GM23338 (cell line): ENCODE data around the gene PKD1. TPM values are rescaled to one million over a fixed set of nuclear protein-coding genes. Genes with fewer than 3 reads are reported as not detected.

ENCODE experiments used
- ATAC-seq: fragments of 200-7000 bp; cut with Tn5 transposase; 3 replicates; pipeline ENCODE4 v1.9.1; 2020
- DNase-seq: peaks from one replicate; pipeline ENCODE4 v3.0.0-alpha.2; 2015; ENCODE audit warnings: low spot score
- H2AFZ ChIP-seq: fragments of 200-600 bp; sonication (generic); 2 replicates; pipeline ENCODE4 v1.8.0; 2016; ENCODE audit warnings: antibody characterized with exemption, mild to moderate bottlenecking, moderate library complexity
- H3F3A ChIP-seq: fragments of 200-600 bp; sonication (generic); replicated peaks from 2 replicates; pipeline ENCODE4 v1.8.0; 2017; ENCODE audit warnings: antibody characterized with exemption, mixed run types, low read depth
- H3K27ac ChIP-seq: fragments of 200-600 bp; sonication (generic); 2 replicates; pipeline ENCODE4 v1.6.1; 2016; ENCODE audit warnings: low read depth
- H3K27me3 ChIP-seq: fragments of 200-600 bp; sonication (generic); 2 replicates; pipeline ENCODE4 v1.8.0; 2016; ENCODE audit warnings: mild to moderate bottlenecking, mixed run types, moderate library complexity; ENCODE audit not compliant: insufficient read depth
- H3K36me3 ChIP-seq: fragments of 200-600 bp; sonication (generic); 2 replicates; pipeline ENCODE4 v1.8.0; 2016; ENCODE audit warnings: mild to moderate bottlenecking; ENCODE audit not compliant: insufficient read depth
- H3K4me1 ChIP-seq: fragments of 200-600 bp; sonication (generic); 2 replicates; pipeline ENCODE4 v1.8.0; 2016; ENCODE audit warnings: mild to moderate bottlenecking, moderate library complexity; ENCODE audit not compliant: insufficient read depth
- H3K4me2 ChIP-seq: fragments of 200-600 bp; sonication (generic); 2 replicates; pipeline ENCODE4 v1.7.1; 2017; ENCODE audit warnings: mixed run types
- H3K4me3 ChIP-seq: fragments of 200-600 bp; sonication (generic); 2 replicates; pipeline ENCODE4 v1.6.1; 2016; ENCODE audit warnings: mixed run types
- H3K79me2 ChIP-seq: fragments of 200-600 bp; sonication (generic); replicated peaks from 2 replicates; pipeline ENCODE4 v1.8.0; 2017; ENCODE audit warnings: mild to moderate bottlenecking; ENCODE audit not compliant: insufficient read depth
- H3K9me2 ChIP-seq: fragments of 200-600 bp; sonication (generic); 2 replicates; pipeline ENCODE4 v1.8.0; 2017; ENCODE audit not compliant: insufficient read depth
- H4K20me1 ChIP-seq: fragments of 200-600 bp; sonication (generic); replicated peaks from 2 replicates; pipeline ENCODE4 v1.8.0; 2017; ENCODE audit warnings: mild to moderate bottlenecking; ENCODE audit not compliant: insufficient read depth
- H3K27ac Mint-ChIP-seq: 2 replicates; pipeline ENCODE4 v1.8.0; 2020; ENCODE audit warnings: inconsistent platforms, mild to moderate bottlenecking, moderate library complexity, mixed read lengths
- H3K27me3 Mint-ChIP-seq: 3 replicates; pipeline ENCODE4 v1.8.0; 2022; ENCODE audit warnings: low read depth, mild to moderate bottlenecking, moderate library complexity, mixed read lengths, inconsistent platforms; ENCODE audit not compliant: insufficient read depth, poor library complexity
- H3K36me3 Mint-ChIP-seq: 3 replicates; pipeline ENCODE4 v1.8.0; 2021; ENCODE audit warnings: low read depth, mild to moderate bottlenecking, inconsistent platforms, moderate library complexity, mixed read lengths
- H3K4me1 Mint-ChIP-seq: 3 replicates; pipeline ENCODE4 v1.8.0; 2020; ENCODE audit warnings: mild to moderate bottlenecking, inconsistent platforms, mixed read lengths
- H3K4me3 Mint-ChIP-seq: 3 replicates; pipeline ENCODE4 v1.8.0; 2021; ENCODE audit warnings: moderate library complexity, mild to moderate bottlenecking, inconsistent platforms, mixed read lengths
- H3K9me3 Mint-ChIP-seq: 3 replicates; pipeline ENCODE4 v1.8.0; 2020; ENCODE audit warnings: moderate library complexity, mild to moderate bottlenecking, inconsistent platforms, mixed read lengths
- CREB1 ChIP-seq: fragments of 250-450 bp; sonication (Bioruptor Pico); IDR thresholded peaks from 2 replicates; pipeline ENCODE4 v1.5.0; 2020; ENCODE audit warnings: low read depth, mild to moderate bottlenecking, moderate library complexity
- EZH2 ChIP-seq: fragments of 200-600 bp; sonication (generic); IDR thresholded peaks from one replicate; pipeline ENCODE4 v1.8.0; 2017; ENCODE audit warnings: antibody characterized with exemption, mild to moderate bottlenecking, low read depth; ENCODE audit not compliant: unreplicated experiment
- EZH2phosphoT487 ChIP-seq: fragments of 200-600 bp; sonication (generic); IDR thresholded peaks from one replicate; pipeline ENCODE4 v1.8.1; 2018; ENCODE audit warnings: antibody characterized with exemption; ENCODE audit not compliant: unreplicated experiment
- JUNB ChIP-seq: IDR thresholded peaks from one replicate; pipeline ENCODE4 v1.6.1; 2016; ENCODE audit warnings: antibody characterized with exemption; ENCODE audit not compliant: unreplicated experiment
- NANOG ChIP-seq: IDR thresholded peaks from 2 replicates; pipeline ENCODE4 v1.6.1; 2016; ENCODE audit warnings: antibody characterized with exemption, borderline replicate concordance
- POLR2AphosphoS5 ChIP-seq: IDR thresholded peaks from 2 replicates; pipeline ENCODE4 v1.6.1; 2016; ENCODE audit warnings: antibody characterized with exemption, low read depth
- STAT1 ChIP-seq: IDR thresholded peaks from one replicate; pipeline ENCODE4 v1.6.1; 2016; ENCODE audit warnings: antibody characterized with exemption; ENCODE audit not compliant: unreplicated experiment
- ZNF114 ChIP-seq: fragments of 250-450 bp; sonication (Bioruptor Pico); IDR thresholded peaks from 2 replicates; pipeline ENCODE4 v1.5.0; 2020; ENCODE audit warnings: mild to moderate bottlenecking, moderate library complexity
- ZNF331 ChIP-seq: fragments of 250-450 bp; sonication (Bioruptor Pico); IDR thresholded peaks from 2 replicates; pipeline ENCODE4 v1.5.0; 2020; ENCODE audit warnings: low read depth, mild to moderate bottlenecking, moderate library complexity
- polyA plus RNA-seq: library from polyadenylated mRNA; unstranded; fragments of >200 nt; fragmentation: Nextera tagmentation; extraction: Ambion mirVana; gene quantifications from 2 replicates; pipeline ENCODE4 v1.2.1, GENCODE V29; 2016
- total RNA-seq: library from RNA; depleted of rRNA; stranded (reverse); fragments of >200 nt; shearing (Covaris generic); gene quantifications from 2 replicates; pipeline ENCODE4 v1.2.3, GENCODE V29; 2014
- TF ChIP-seq, protein P1 (sequence below): IDR thresholded peaks from one replicate; pipeline ENCODE4 v1.6.1; 2018; ENCODE audit warnings: antibody characterized with exemption; ENCODE audit not compliant: unreplicated experiment
- TF ChIP-seq, protein P2 (sequence below): fragments of 250-450 bp; sonication (Bioruptor Pico); IDR thresholded peaks from 2 replicates; pipeline ENCODE4 v1.5.0; 2020; ENCODE audit warnings: mild to moderate bottlenecking, moderate library complexity
- TF ChIP-seq, protein P3 (sequence below), 2 experiments: fragments of 200-600 bp in 1 of 2; sonication (generic) in 1 of 2; conservative IDR thresholded peaks; 2 replicates each; pipeline versions ENCODE4 v1.5.1 to v1.6.1; 2016 to 2017; ENCODE audit warnings: antibody characterized with exemption in 2 of 2, low read depth in 2 of 2, mild to moderate bottlenecking in 2 of 2, moderate library complexity in 1 of 2
- TF ChIP-seq, protein P4 (sequence below): IDR thresholded peaks from 2 replicates; pipeline ENCODE4 v1.6.1; 2016; ENCODE audit warnings: antibody characterized with exemption

PKD1 gene
- total and polyA plus RNA-seq, 2 experiments from 2014 or later = 21.1 to 107 TPM

DNA sequence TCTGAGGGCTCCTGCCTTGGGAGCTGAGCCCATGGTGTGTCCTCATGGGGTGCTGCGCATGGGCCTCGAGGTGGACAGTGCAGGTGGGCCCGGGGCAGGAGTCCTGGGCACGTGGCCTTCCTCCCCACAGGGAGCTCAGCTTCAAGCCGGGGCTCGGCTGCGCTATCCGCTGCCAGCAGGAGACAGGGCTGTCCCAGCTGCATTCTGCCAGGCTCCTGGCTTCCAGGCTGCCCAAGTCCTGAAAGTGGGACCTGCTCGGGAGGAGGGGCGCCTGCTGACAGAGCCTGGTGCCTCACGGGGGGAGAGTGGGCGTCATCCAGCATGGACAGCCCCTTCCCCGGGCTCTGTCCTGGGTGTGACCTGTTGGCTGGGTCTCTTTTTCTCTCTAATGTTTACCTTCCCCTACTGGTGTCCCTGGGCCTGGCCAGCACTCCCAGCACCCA, 27.0 kb upstream of the PKD1 start:
- peaks cover 14% of the 10 kb centered on the region for H3K27me3 Mint-ChIP-seq
- Histone ChIP-seq H3K79me2 (peaks cover 53% of the 10 kb centered on the region), H3K9me2 (no peaks in the 10 kb centered on the region), H3F3A (peaks cover 10% of the 10 kb centered on the region; the same call in 1 of the 2 replicates), H4K20me1 (no peaks in the 10 kb centered on the region; the same call in none of the 2 replicates), H3K4me1 (peaks cover 9% of the 10 kb centered on the region; the same call in 1 of the 2 replicates), H3K27me3 (no peaks in the 10 kb centered on the region), H3K4me3 (no peak overlapping the region), H3K27ac (0 out of 2 replicates have a peak overlapping the region, but pooled peaks have one; percentile 9), H3K4me2 (no peak overlapping the region), H2AFZ (no peak overlapping the region), H3K36me3 (peaks cover 4% of the 10 kb centered on the region; the same call in 1 of the 2 replicates)
- H3K4me3 Mint-ChIP-seq = no peak overlapping the region
- H3K9me3 Mint-ChIP-seq = no peaks in the 10 kb centered on the region; the same call in 2 of the 3 replicates
- TF ChIP-seq, protein P1, sequence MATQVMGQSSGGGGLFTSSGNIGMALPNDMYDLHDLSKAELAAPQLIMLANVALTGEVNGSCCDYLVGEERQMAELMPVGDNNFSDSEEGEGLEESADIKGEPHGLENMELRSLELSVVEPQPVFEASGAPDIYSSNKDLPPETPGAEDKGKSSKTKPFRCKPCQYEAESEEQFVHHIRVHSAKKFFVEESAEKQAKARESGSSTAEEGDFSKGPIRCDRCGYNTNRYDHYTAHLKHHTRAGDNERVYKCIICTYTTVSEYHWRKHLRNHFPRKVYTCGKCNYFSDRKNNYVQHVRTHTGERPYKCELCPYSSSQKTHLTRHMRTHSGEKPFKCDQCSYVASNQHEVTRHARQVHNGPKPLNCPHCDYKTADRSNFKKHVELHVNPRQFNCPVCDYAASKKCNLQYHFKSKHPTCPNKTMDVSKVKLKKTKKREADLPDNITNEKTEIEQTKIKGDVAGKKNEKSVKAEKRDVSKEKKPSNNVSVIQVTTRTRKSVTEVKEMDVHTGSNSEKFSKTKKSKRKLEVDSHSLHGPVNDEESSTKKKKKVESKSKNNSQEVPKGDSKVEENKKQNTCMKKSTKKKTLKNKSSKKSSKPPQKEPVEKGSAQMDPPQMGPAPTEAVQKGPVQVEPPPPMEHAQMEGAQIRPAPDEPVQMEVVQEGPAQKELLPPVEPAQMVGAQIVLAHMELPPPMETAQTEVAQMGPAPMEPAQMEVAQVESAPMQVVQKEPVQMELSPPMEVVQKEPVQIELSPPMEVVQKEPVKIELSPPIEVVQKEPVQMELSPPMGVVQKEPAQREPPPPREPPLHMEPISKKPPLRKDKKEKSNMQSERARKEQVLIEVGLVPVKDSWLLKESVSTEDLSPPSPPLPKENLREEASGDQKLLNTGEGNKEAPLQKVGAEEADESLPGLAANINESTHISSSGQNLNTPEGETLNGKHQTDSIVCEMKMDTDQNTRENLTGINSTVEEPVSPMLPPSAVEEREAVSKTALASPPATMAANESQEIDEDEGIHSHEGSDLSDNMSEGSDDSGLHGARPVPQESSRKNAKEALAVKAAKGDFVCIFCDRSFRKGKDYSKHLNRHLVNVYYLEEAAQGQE = no peak
- TF ChIP-seq STAT1 (no peak), EZH2phosphoT487 (no peak), NANOG (no peak), EZH2 (no peak), POLR2AphosphoS5 (no peak), ZNF114 (CRISPR knock-in tag) (no peak), CREB1 (CRISPR knock-in tag) (no peak), JUNB (no peak), ZNF331 (CRISPR knock-in tag) (no peak)
- TF ChIP-seq, protein P2, sequence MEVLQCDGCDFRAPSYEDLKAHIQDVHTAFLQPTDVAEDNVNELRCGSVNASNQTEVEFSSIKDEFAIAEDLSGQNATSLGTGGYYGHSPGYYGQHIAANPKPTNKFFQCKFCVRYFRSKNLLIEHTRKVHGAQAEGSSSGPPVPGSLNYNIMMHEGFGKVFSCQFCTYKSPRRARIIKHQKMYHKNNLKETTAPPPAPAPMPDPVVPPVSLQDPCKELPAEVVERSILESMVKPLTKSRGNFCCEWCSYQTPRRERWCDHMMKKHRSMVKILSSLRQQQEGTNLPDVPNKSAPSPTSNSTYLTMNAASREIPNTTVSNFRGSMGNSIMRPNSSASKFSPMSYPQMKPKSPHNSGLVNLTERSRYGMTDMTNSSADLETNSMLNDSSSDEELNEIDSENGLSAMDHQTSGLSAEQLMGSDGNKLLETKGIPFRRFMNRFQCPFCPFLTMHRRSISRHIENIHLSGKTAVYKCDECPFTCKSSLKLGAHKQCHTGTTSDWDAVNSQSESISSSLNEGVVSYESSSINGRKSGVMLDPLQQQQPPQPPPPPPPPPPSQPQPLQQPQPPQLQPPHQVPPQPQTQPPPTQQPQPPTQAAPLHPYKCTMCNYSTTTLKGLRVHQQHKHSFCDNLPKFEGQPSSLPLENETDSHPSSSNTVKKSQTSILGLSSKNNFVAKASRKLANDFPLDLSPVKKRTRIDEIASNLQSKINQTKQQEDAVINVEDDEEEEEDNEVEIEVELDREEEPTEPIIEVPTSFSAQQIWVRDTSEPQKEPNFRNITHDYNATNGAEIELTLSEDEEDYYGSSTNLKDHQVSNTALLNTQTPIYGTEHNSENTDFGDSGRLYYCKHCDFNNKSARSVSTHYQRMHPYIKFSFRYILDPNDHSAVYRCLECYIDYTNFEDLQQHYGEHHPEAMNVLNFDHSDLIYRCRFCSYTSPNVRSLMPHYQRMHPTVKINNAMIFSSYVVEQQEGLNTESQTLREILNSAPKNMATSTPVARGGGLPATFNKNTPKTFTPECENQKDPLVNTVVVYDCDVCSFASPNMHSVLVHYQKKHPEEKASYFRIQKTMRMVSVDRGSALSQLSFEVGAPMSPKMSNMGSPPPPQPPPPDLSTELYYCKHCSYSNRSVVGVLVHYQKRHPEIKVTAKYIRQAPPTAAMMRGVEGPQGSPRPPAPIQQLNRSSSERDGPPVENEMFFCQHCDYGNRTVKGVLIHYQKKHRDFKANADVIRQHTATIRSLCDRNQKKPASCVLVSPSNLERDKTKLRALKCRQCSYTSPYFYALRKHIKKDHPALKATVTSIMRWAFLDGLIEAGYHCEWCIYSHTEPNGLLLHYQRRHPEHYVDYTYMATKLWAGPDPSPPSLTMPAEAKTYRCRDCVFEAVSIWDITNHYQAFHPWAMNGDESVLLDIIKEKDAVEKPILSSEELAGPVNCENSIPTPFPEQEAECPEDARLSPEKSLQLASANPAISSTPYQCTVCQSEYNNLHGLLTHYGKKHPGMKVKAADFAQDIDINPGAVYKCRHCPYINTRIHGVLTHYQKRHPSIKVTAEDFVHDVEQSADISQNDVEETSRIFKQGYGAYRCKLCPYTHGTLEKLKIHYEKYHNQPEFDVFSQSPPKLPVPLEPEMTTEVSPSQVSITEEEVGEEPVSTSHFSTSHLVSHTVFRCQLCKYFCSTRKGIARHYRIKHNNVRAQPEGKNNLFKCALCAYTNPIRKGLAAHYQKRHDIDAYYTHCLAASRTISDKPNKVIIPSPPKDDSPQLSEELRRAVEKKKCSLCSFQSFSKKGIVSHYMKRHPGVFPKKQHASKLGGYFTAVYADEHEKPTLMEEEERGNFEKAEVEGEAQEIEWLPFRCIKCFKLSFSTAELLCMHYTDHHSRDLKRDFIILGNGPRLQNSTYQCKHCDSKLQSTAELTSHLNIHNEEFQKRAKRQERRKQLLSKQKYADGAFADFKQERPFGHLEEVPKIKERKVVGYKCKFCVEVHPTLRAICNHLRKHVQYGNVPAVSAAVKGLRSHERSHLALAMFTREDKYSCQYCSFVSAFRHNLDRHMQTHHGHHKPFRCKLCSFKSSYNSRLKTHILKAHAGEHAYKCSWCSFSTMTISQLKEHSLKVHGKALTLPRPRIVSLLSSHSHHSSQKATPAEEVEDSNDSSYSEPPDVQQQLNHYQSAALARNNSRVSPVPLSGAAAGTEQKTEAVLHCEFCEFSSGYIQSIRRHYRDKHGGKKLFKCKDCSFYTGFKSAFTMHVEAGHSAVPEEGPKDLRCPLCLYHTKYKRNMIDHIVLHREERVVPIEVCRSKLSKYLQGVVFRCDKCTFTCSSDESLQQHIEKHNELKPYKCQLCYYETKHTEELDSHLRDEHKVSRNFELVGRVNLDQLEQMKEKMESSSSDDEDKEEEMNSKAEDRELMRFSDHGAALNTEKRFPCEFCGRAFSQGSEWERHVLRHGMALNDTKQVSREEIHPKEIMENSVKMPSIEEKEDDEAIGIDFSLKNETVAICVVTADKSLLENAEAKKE (CRISPR knock-in tag) = no peak
- TF ChIP-seq, protein P3, sequence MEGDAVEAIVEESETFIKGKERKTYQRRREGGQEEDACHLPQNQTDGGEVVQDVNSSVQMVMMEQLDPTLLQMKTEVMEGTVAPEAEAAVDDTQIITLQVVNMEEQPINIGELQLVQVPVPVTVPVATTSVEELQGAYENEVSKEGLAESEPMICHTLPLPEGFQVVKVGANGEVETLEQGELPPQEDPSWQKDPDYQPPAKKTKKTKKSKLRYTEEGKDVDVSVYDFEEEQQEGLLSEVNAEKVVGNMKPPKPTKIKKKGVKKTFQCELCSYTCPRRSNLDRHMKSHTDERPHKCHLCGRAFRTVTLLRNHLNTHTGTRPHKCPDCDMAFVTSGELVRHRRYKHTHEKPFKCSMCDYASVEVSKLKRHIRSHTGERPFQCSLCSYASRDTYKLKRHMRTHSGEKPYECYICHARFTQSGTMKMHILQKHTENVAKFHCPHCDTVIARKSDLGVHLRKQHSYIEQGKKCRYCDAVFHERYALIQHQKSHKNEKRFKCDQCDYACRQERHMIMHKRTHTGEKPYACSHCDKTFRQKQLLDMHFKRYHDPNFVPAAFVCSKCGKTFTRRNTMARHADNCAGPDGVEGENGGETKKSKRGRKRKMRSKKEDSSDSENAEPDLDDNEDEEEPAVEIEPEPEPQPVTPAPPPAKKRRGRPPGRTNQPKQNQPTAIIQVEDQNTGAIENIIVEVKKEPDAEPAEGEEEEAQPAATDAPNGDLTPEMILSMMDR (conservative IDR thresholded peaks at IDR 0.05; ENCODE audit: low read depth in 2 of 2) = no peak
- TF ChIP-seq, protein P4, sequence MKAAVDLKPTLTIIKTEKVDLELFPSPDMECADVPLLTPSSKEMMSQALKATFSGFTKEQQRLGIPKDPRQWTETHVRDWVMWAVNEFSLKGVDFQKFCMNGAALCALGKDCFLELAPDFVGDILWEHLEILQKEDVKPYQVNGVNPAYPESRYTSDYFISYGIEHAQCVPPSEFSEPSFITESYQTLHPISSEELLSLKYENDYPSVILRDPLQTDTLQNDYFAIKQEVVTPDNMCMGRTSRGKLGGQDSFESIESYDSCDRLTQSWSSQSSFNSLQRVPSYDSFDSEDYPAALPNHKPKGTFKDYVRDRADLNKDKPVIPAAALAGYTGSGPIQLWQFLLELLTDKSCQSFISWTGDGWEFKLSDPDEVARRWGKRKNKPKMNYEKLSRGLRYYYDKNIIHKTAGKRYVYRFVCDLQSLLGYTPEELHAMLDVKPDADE = no peak
- peaks cover 28% of the 10 kb centered on the region for H3K36me3 Mint-ChIP-seq
- H3K4me1 Mint-ChIP-seq = peaks cover 13% of the 10 kb centered on the region
- DNase-seq = no peak
- ATAC-seq = no peak
- H3K27ac Mint-ChIP-seq = no peak overlapping the region
